Aorta (tissue), 5 donors: ENCODE results near the gene GTF2H4. TPM values are rescaled to one million over a fixed set of nuclear protein-coding genes. Genes with fewer than 3 reads are reported as not detected.
"Not testable (repeated sequence)": the region's sequence is repeated elsewhere in the genome, so short reads cannot be mapped to it uniquely, and the experiment has no call there.

Experiments
- ATAC-seq: fragments of 200-7000 bp; cut with Tn5 transposase; one replicate; pipeline ENCODE4 v1.9.1; 2022; ENCODE audit warnings: moderate library complexity; ENCODE audit not compliant: low FRiP score
- DNase-seq, 2 donors: peaks; one replicate each; pipeline ENCODE4 v3.0.0-alpha.2; 2020
- H3K27ac ChIP-seq, 2 donors: one replicate each; pipeline ENCODE4 v1.5.1; 2013; ENCODE audit warnings: low read length in 2 of 2, mild to moderate bottlenecking in 2 of 2, moderate library complexity in 2 of 2, control low read depth in 1 of 2, inconsistent platforms in 1 of 2, low read depth in 1 of 2
- H3K27me3 ChIP-seq, 2 donors: one replicate each; pipeline ENCODE4 v1.6.1; 2013; ENCODE audit warnings: control low read depth in 1 of 2, low read length in 1 of 2, mild to moderate bottlenecking in 1 of 2, moderate library complexity in 1 of 2; ENCODE audit not compliant: insufficient read depth in 2 of 2, control insufficient read depth in 1 of 2
- H3K36me3 ChIP-seq, 2 donors: one replicate each; pipeline ENCODE4 v1.6.1; 2013; ENCODE audit warnings: control low read depth in 1 of 2, low read length in 1 of 2, mild to moderate bottlenecking in 1 of 2; ENCODE audit not compliant: insufficient read depth in 2 of 2, control insufficient read depth in 1 of 2
- H3K4me1 ChIP-seq, 2 donors: one replicate each; pipeline ENCODE4 v1.6.1; 2013; ENCODE audit warnings: low read length in 2 of 2, control low read depth in 1 of 2, mild to moderate bottlenecking in 1 of 2, moderate library complexity in 1 of 2; ENCODE audit not compliant: insufficient read depth in 2 of 2, control insufficient read depth in 1 of 2
- H3K4me3 ChIP-seq, 2 donors: one replicate each; pipeline ENCODE4 v1.5.1; 2013; ENCODE audit warnings: low read length in 2 of 2, control low read depth in 1 of 2, mild to moderate bottlenecking in 1 of 2
- H3K9me3 ChIP-seq: one replicate; pipeline ENCODE4 v1.6.1; 2013; ENCODE audit warnings: mild to moderate bottlenecking, low read length; ENCODE audit not compliant: control insufficient read depth
- WGBS, 2 donors: extraction: QIAGEN DNeasy Blood & Tissue Kit; methylation state at CpG; one replicate each; pipeline ENCODE4 v1.1.7; 2013; 5-methylcytosine and 5-hydroxymethylcytosine counted together
- intact Hi-C, 2 donors: fragments of 100-400 bp; cut with DNase I; formaldehyde crosslinking; loops; one replicate each; pipeline versions ENCODE4 v1.14.2 to v1.15.0; 2022
- long read RNA-seq, 2 donors: library from polyadenylated mRNA; unstranded; transcript quantifications; one replicate each; pipeline ENCODE4 v2.0.0, GENCODE V29; 2020 to 2021
- polyA plus RNA-seq, 2 donors: library from polyadenylated mRNA; stranded (reverse); fragments of 200-250 nt; gene quantifications; one replicate each; pipeline ENCODE4 v1.2.3, GENCODE V29; 2013
- total RNA-seq, 2 donors: library from RNA; stranded (reverse); fragmentation: NEBNext Ultra II Directional; extraction: Animal tissue kit (Norgen Biotek cat#: 25700); gene quantifications; one replicate each; pipeline ENCODE4 v1.2.1, GENCODE V29; 2021
- donor health status: healthy with polysubstance abuse.
- donor health status: Bipolar disorder and iron deficiency.
- donor health status: DM: no; HTN: no; CAD: no.
- donor health status: DM: no; HTN: no; CAD: no.
- donor health status: DM: yes; HTN: yes; CAD: no.

Gene GTF2H4
- total RNA-seq, result 10 to 100 TPM; 31.2 to 37.0 TPM
- 10 to 100 TPM in 1 of 2 donors, 1 to 10 TPM in 1; 3.9 to 88.2 TPM for polyA plus RNA-seq
- long read RNA-seq, donor 1, transcript GTF2H4-201 (14 exons, 1,735 nt), result major isoform, 7 of 24 reads
- long read RNA-seq, donor 1, partial matches to known transcripts, result 1 of 24 reads
- long read RNA-seq, donor 1, other reads (novel, unspliced or antisense), result 15 of 24 reads
- long read RNA-seq, donor 2, result 0 reads

DNA sequence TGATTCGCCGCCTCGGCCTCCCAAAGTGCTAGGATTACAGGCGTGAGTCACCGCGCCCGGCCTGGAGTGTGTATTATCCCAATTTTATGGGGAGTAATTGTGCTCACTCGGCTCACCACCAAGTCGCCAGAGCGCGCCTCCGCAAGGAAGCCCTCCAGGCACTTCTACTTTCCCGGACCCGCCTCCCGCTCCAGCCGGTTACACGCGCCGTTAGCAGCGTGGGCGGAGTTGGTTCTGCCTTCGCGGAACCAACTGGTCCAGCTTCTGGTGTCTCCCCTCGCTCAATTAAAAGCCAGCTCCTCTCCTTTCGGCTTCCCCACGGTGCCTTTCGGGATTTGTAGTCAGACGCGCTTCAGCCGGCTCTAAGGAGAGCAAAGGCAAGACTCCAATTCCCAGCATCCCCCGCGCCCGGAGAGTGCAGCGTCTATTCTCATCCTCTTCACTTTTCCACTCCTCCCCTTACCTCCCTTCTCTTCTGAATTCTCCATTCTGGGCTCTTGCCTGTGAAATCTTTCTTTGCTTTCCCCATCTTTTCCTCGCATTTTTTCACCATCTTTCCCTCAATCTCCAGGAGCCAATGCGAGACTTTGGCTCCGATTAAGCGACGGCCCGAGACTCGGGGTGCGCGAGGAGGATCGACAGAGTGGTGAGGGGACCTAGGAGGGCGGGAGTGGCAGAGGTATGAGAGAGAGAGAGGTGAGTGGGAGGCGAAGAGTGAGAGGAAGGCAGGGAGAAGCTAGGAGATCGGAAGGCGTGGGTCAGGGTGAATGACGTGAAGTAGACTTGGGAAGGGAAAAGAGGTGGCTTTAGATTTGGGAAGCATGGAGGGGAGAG is at the start of gene GTF2H4:
TSS of gene GTF2H4 (plus strand) at position 450 of the 834 bp plus-strand sequence.
- peak; percentile 96 for ATAC-seq
- Histone ChIP-seq H3K4me3 (peak within 1 kb of the TSS; percentile 59 to 95), H3K27ac (peak within 1 kb of the TSS in 1 of 2 donors; percentile 28), H3K4me1 (peaks cover 0 to 3% of the 10 kb centered on the region in 2 donors), H3K36me3 (peaks cover 0 to 2% of the 10 kb centered on the region in 2 donors), H3K9me3 (no peaks in the 10 kb centered on the region), H3K27me3 (no peaks in the 10 kb centered on the region)
- DNase-seq, result peak; percentile 98 to 99
- intact Hi-C loops, result no loop called here
- 1% methylated on average over 49 of the region's 49 CpGs for WGBS, 2 donors

- H3K27me3 ChIP-seq, DNase-seq, H3K4me1 ChIP-seq, H3K36me3 ChIP-seq, ATAC-seq, H3K9me3 ChIP-seq, intact Hi-C loops, H3K4me3 ChIP-seq, H3K27ac ChIP-seq: not testable (repeated sequence)
- 98 to 99% methylated on average over 4 of the region's 4 CpGs for WGBS, 2 donors
These were observed 48.3 kb upstream of the GTF2H4 start for GRCh38 chr6:30859726-30860125.

DNA sequence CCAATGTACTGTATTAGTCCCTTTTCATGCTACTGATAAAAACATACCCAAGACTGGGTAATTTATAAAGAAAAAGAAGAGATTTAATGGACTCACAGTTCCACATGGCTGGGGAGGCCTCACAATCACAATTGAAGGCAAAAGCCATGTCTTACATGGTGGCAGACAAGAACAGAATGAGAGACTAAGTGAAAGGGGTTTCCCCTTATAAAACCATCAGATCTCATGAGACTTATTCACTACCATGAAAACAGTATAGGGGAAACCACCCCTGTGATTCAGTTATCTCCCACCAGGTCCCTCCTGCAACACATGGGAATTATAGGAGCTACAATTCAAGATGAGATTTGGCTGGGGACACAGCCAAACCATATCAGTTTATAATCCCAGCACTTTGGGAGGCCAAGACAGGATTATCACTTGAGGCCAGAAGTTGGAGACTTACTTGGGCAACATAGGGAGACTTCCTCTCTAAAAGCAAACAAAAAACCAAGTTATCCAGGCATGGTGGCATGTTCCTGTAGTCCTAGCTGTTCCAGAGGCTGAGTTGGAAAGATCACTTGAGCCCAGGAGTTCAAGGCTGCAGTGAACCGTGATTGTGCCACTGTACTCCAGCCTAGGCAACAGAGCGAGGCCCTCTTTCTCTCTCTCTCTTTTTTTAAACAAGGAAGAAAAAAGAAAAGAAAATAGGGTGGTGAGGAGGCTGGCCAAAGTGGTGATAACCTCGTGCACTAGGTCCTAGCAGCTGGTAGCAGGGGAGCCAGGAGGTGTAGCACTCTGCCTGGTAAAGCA is 46.6 kb upstream of the GTF2H4 start:
- no peak for ATAC-seq
- no peaks in the 10 kb centered on the region for H3K36me3 ChIP-seq
- H3K27me3 ChIP-seq, result no peaks in the 10 kb centered on the region
- no peak overlapping the region for H3K4me3 ChIP-seq
- no peaks in the 10 kb centered on the region for H3K9me3 ChIP-seq
- intact Hi-C loops, result no loop called here
- no peak for DNase-seq
- WGBS, 2 donors, result 66% methylated on average over 3 of the region's 3 CpGs
- no peaks in the 10 kb centered on the region for H3K4me1 ChIP-seq
- no peak overlapping the region for H3K27ac ChIP-seq

- intact Hi-C loops, result no loop called here
- no peak for DNase-seq
- Histone ChIP-seq H3K27ac (no peak overlapping the region), H3K36me3 (no peaks in the 10 kb centered on the region), H3K4me3 (no peak overlapping the region), H3K9me3 (no peaks in the 10 kb centered on the region), H3K4me1 (no peaks in the 10 kb centered on the region), H3K27me3 (no peaks in the 10 kb centered on the region)
- whole genome bisulfite sequencing, 2 donors, result 81% methylated on average over 10 of the region's 10 CpGs
- ATAC-seq, result no peak
These were observed 45.7 kb upstream of the GTF2H4 start for GRCh38 chr6:30862156-30862875.

- WGBS, 2 donors, result 81 to 85% methylated on average over 4 of the region's 4 CpGs
These were observed 43.7 kb upstream of the GTF2H4 start for GRCh38 chr6:30864325-30864724.

DNA sequence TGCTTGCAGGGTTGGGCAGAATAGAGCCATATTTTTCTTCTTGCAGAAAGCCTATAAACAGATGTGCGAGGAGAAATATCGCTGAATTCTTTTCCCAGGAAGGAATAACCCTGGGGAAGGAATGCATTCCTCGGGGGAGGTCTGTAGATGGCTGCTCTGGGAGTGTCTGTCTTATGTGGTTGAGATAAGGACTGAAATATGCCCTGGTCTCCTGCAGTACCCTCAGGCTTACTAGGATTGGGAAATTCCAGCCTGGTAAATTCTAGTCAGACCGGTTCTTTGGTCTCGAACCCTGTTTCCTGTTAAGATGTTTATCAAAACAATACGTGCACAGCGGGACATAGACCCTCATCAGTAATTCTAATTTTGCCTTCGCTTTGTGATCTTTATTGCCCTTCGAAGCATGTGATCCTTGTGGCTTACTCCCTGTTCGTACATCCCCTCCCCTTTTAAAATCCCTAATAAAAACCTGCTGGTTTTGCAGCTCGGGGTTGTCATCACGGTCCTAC is 38.7 kb upstream of the GTF2H4 start:
- intact Hi-C loops, DNase-seq, H3K27ac ChIP-seq, H3K4me3 ChIP-seq, H3K36me3 ChIP-seq, ATAC-seq, H3K4me1 ChIP-seq, H3K27me3 ChIP-seq, H3K9me3 ChIP-seq: not testable (repeated sequence)
- WGBS, 2 donors, result 37 to 44% methylated on average over 12 of the region's 12 CpGs

More at GRCh38 chr6:30864325-30864724, 43.7 kb upstream of the GTF2H4 start:
- intact Hi-C loops, result no loop called here
- Histone ChIP-seq H3K27ac (no peak overlapping the region), H3K36me3 (no peaks in the 10 kb centered on the region), H3K4me1 (no peaks in the 10 kb centered on the region), H3K27me3 (no peaks in the 10 kb centered on the region), H3K9me3 (no peaks in the 10 kb centered on the region), H3K4me3 (no peak overlapping the region)
- no peak for ATAC-seq
- no peak for DNase-seq

GRCh38 chr6:30870546-30870945 is 37.5 kb upstream of the GTF2H4 start:
- no peak overlapping the region for H3K4me3 ChIP-seq
- H3K9me3 ChIP-seq, result no peaks in the 10 kb centered on the region
- no peak overlapping the region for H3K27ac ChIP-seq
- intact Hi-C loops, result loop anchor here in 1 of 2 donors (10.0 kb wide), 1 partner anchor 196 kb away; the partner anchor contains the start of gene DHX16
- H3K4me1 ChIP-seq, result no peaks in the 10 kb centered on the region
- no peaks in the 10 kb centered on the region for H3K36me3 ChIP-seq
- DNase-seq, result no peak
- H3K27me3 ChIP-seq, result no peaks in the 10 kb centered on the region
- ATAC-seq, result no peak

- 78 to 81% methylated on average over 4 of the region's 4 CpGs for WGBS, 2 donors
- no peak for ATAC-seq
- Histone ChIP-seq H3K4me3 (no peak overlapping the region), H3K36me3 (no peaks in the 10 kb centered on the region), H3K9me3 (no peaks in the 10 kb centered on the region), H3K4me1 (no peaks in the 10 kb centered on the region), H3K27ac (no peak overlapping the region), H3K27me3 (no peaks in the 10 kb centered on the region)
- DNase-seq, result no peak
- intact Hi-C loops, result loop anchor here in 1 of 2 donors (10.0 kb wide), 1 partner anchor 197 kb away; the partner anchor contains the start of gene DHX16
These were observed 36.3 kb upstream of the GTF2H4 start for GRCh38 chr6:30871592-30872183.
